Activated T-cell treated with anti-CD3 and anti-CD28 coated beads, Interleukin-2, amount 50 U/mL, for 1 hour (primary cell): ENCODE results near the gene CEP57L1.
"Not testable (repeated sequence)": the region's sequence is repeated elsewhere in the genome, so short reads cannot be mapped to it uniquely, and the experiment has no call there.

Experiments used
- DNase-seq: peaks from one replicate; pipeline ENCODE4 v3.0.0-alpha.2; 2020

Gene CEP57L1

GRCh38 chr6:109075934-109076333 lies 19.4 kb upstream of the CEP57L1 start:
- no peak for DNase-seq

- no peak for DNase-seq
Observed at GRCh38 chr6:109076377-109076776, 18.9 kb upstream of the CEP57L1 start.

GRCh38 chr6:109079981-109080380 lies 15.3 kb upstream of the CEP57L1 start:
- no peak for DNase-seq

- DNase-seq = no peak
Observed at GRCh38 chr6:109081026-109081425, 14.3 kb upstream of the CEP57L1 start.

GRCh38 chr6:109081516-109082187 lies 13.7 kb upstream of the CEP57L1 start:
- DNase-seq = no peak

GRCh38 chr6:109082188-109082577 lies 13.1 kb upstream of the CEP57L1 start:
- DNase-seq = no peak

GRCh38 chr6:109083657-109084056 lies 11.7 kb upstream of the CEP57L1 start:
- no peak for DNase-seq

- not testable (repeated sequence) for DNase-seq
Observed at GRCh38 chr6:109084146-109084545, 11.2 kb upstream of the CEP57L1 start.

GRCh38 chr6:109087661-109088264 lies 7.5 kb upstream of the CEP57L1 start:
- no peak for DNase-seq

GRCh38 chr6:109088995-109089394 lies 6.3 kb upstream of the CEP57L1 start:
- no peak for DNase-seq

GRCh38 chr6:109091314-109092024 lies 3.8 kb upstream of the CEP57L1 start:
- DNase-seq = no peak

- DNase-seq = no peak
Observed at GRCh38 chr6:109092074-109092473, 3.2 kb upstream of the CEP57L1 start.

- no peak for DNase-seq
Observed at GRCh38 chr6:109093732-109094415, 1.4 kb upstream of the CEP57L1 start.

GRCh38 chr6:109094416-109095035 lies 781 bp upstream of the CEP57L1 start, which contains the start of gene SESN1:
SESN1 (minus strand) TSS chr6:109094846; CDS start chr6:109094073, 773 bp downstream.
- peak; percentile 82 for DNase-seq

- DNase-seq = no peak
Observed at GRCh38 chr6:109095835-109096084, 453 bp downstream of the CEP57L1 start.

- DNase-seq = no peak
Observed at GRCh38 chr6:109096208-109096607, 901 bp downstream of the CEP57L1 start.

- no peak for DNase-seq
Observed at GRCh38 chr6:109097661-109098060, 2.4 kb downstream of the CEP57L1 start.

GRCh38 chr6:109102762-109103161 lies 7.5 kb downstream of the CEP57L1 start:
- DNase-seq = no peak

- no peak for DNase-seq
Observed at GRCh38 chr6:109103942-109104341, 8.6 kb downstream of the CEP57L1 start.

- DNase-seq = no peak
Observed at GRCh38 chr6:109104512-109104911, 9.2 kb downstream of the CEP57L1 start.

GRCh38 chr6:109105681-109106080 lies 10.4 kb downstream of the CEP57L1 start:
- DNase-seq = no peak

GRCh38 chr6:109109663-109110062 lies 14.4 kb downstream of the CEP57L1 start:
- DNase-seq = not testable (repeated sequence)

GRCh38 chr6:109112663-109113062 lies 17.4 kb downstream of the CEP57L1 start:
- not testable (repeated sequence) for DNase-seq
